ENCODE data around the gene TRIO. TPM values are rescaled to one million over a fixed set of nuclear protein-coding genes. Genes with fewer than 3 reads are reported as not detected.

The TRIO gene
- total and polyA plus RNA-seq, 7 donors: 18.5 to 77.5 (median 35.0) TPM

GRCh38 chr5:14155739-14156138, 12.6 kb downstream of the TRIO start:
- ATAC-seq: no peak
- H3K36me3 ChIP-seq (ENCODE audit: insufficient read depth in 1 of 2, low read depth in 1 of 2): no peaks in the 10 kb centered on the region
- H3K27ac ChIP-seq: peak overlapping the region; percentile 82
- DNase-seq: no peak
- H3K9me3 ChIP-seq: no peaks in the 10 kb centered on the region
- H3K27me3 ChIP-seq (ENCODE audit: insufficient read depth in 3 of 3, low read length in 2 of 3): no peaks in the 10 kb centered on the region
- WGBS, 3 donors: 93 to 97% (median 94%) methylated on average over 1 of the region's 1 CpG
- intact Hi-C loops (cut with DNase I): no loop called here
- TF ChIP-seq, protein P1, sequence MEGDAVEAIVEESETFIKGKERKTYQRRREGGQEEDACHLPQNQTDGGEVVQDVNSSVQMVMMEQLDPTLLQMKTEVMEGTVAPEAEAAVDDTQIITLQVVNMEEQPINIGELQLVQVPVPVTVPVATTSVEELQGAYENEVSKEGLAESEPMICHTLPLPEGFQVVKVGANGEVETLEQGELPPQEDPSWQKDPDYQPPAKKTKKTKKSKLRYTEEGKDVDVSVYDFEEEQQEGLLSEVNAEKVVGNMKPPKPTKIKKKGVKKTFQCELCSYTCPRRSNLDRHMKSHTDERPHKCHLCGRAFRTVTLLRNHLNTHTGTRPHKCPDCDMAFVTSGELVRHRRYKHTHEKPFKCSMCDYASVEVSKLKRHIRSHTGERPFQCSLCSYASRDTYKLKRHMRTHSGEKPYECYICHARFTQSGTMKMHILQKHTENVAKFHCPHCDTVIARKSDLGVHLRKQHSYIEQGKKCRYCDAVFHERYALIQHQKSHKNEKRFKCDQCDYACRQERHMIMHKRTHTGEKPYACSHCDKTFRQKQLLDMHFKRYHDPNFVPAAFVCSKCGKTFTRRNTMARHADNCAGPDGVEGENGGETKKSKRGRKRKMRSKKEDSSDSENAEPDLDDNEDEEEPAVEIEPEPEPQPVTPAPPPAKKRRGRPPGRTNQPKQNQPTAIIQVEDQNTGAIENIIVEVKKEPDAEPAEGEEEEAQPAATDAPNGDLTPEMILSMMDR (IDR thresholded peaks at IDR 0.05): no peak
- no peak overlapping the region for H3K4me3 ChIP-seq
- H3K4me1 ChIP-seq: peaks cover 71% of the 10 kb centered on the region

DNA sequence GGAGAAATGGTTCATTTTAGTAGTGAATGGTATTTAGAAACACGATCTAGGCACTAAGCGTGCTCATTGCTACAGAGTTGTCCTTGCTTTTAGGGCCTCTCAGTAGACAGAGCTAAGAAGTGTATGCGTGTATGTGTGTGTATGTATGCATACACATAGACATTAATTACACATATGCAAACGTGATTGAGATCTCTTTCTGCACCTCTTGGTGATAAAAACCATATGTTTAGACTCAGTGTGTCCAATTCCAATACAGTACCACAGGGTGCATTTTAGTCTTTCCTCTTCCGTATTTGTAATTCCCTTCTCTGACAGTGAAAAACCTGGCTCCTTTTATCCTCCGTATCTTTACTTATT, 13.1 kb downstream of the TRIO start:
- H3K36me3 ChIP-seq (ENCODE audit: insufficient read depth in 1 of 2, low read depth in 1 of 2): no peaks in the 10 kb centered on the region
- TF ChIP-seq, protein P1 (IDR thresholded peaks at IDR 0.05): no peak
- H3K9me3 ChIP-seq: no peaks in the 10 kb centered on the region
- H3K4me3 ChIP-seq: peak overlapping the region; percentile 47
- intact Hi-C loops (cut with DNase I): no loop called here
- WGBS, 3 donors: 36 to 41% (median 38%) methylated on average over 6 of the region's 6 CpGs
- DNase-seq (no peak), ATAC-seq (peak in 1 of 4 donors; percentile 5)
- H3K27ac ChIP-seq: peak overlapping the region; percentile 82
- peaks cover 77% of the 10 kb centered on the region for H3K4me1 ChIP-seq
- no peaks in the 10 kb centered on the region for H3K27me3 ChIP-seq (ENCODE audit: insufficient read depth in 3 of 3, low read length in 2 of 3)

- H3K9me3 ChIP-seq: no peaks in the 10 kb centered on the region
- H3K27me3 ChIP-seq (ENCODE audit: insufficient read depth in 3 of 3, low read length in 2 of 3): no peaks in the 10 kb centered on the region
- H3K4me3 ChIP-seq: peak overlapping the region; percentile 47
- DNase-seq: no peak
- intact Hi-C loops (cut with DNase I): no loop called here
- H3K36me3 ChIP-seq (ENCODE audit: insufficient read depth in 1 of 2, low read depth in 1 of 2): no peaks in the 10 kb centered on the region
- TF ChIP-seq, protein P1 (IDR thresholded peaks at IDR 0.05): no peak
- H3K4me1 ChIP-seq: peaks cover 83% of the 10 kb centered on the region
- peak overlapping the region; percentile 82 for H3K27ac ChIP-seq
- 29 to 40% (median 29%) methylated on average over 8 of the region's 8 CpGs for WGBS, 3 donors
- ATAC-seq: peak; percentile 69 to 79 (median 74)
Observed at GRCh38 chr5:14156650-14157492, 13.7 kb downstream of the TRIO start.

DNA sequence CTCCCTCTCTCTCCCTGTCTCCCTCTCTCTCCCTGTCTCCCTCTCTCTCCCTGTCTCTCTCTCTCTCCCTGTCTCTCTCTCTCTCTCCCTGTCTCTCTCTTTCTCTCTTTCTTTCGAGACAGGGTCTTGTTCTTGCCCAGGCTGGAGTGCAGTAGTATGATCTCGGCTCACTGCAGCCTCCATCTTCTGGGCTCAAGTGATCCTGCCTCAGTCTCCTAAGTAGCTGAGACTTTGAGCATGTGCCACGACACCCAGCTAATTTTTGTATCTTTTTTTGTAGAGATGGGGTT, 14.3 kb downstream of the TRIO start:
- intact Hi-C loops (cut with DNase I): no loop called here
- 86 to 91% (median 89%) methylated on average over 3 of the region's 3 CpGs for WGBS, 3 donors
- peak overlapping the region; percentile 82 for H3K27ac ChIP-seq

More for the DNA sequence above, 14.3 kb downstream of the TRIO start:
- Histone ChIP-seq H3K36me3 (ENCODE audit: insufficient read depth in 1 of 2, low read depth in 1 of 2) (no peaks in the 10 kb centered on the region), H3K4me1 (peaks cover 86% of the 10 kb centered on the region), H3K4me3 (peak overlapping the region; percentile 47), H3K27me3 (ENCODE audit: insufficient read depth in 3 of 3, low read length in 2 of 3) (no peaks in the 10 kb centered on the region), H3K9me3 (no peaks in the 10 kb centered on the region)
- TF ChIP-seq, protein P1 (IDR thresholded peaks at IDR 0.05): no peak
- no peak for DNase-seq
- ATAC-seq: no peak

Measured in psoas muscle (tissue), 8 donors.